ENCODE data around the gene ACAP2. TPM values are rescaled to one million over a fixed set of nuclear protein-coding genes. Genes with fewer than 3 reads are reported as not detected.
A peak's percentile ranks its signal among the peaks of the same experiment; 100 is the strongest.

ACAP2 gene
- polyA plus RNA-seq, 3 donors = 41.5 to 96.5 (median 71.6) TPM

- 95% methylated on average over 8 of the region's 11 CpGs for WGBS (ENCODE audit: insufficient coverage)
- H3K27me3 Mint-ChIP-seq (ENCODE audit: low read depth in 3 of 3) = peaks cover 0 to 4% (median 3%) of the 10 kb centered on the region in 3 donors
- intact Hi-C loops (cut with micrococcal nuclease) = loop anchor here in 1 of 2 donors (10.0 kb wide), 1 partner anchor 145 kb away; no protein-coding TSS in a partner anchor
Measured at GRCh38 chr3:195249858-195250464, 192.9 kb downstream of the ACAP2 start.

DNA sequence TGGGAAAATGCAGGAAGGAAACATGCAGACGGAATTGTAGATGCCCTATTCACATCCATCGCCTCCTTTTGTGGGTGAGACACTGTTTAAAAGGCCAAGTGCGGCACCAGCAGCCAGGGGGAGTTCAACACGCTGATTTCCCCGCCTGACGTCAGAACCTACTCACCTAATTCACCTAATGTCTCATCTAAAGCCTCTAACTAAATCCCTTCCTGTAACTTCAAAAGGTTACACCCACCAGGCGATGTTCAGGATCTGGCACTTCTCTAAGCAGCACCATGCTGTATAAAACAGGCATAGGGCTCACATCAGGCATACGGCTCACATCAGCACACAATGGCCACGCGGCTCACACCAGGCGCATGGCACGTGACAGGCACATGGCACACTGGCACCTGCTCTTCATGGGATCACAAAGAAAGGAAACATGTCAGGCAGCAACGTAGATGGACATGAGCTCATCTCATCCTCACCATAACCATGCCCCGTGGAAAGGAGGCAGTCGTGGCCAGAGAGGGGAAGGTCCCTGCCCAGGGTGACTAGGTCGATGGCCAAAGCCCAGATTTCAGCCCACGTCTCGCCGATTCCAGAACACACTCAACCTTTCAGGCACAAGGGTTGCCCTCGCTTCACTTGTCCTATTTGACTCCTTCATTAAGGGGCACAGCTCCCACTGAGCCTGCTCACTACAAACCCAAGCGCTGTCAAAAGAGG, 193.6 kb downstream of the ACAP2 start:
- no peak for DNase-seq
- Histone ChIP-seq H2AFZ (ENCODE audit: insufficient read depth, low read depth, low read length, poor library complexity, severe bottlenecking) (no peak overlapping the region), H3K4me1 (ENCODE audit: control insufficient read depth in 1 of 2, insufficient read depth in 2 of 2, low read length in 2 of 2) (no peaks in the 10 kb centered on the region), H3K36me3 (replicated peaks in 1 of 2; ENCODE audit: control insufficient read depth in 1 of 2, insufficient read depth in 2 of 2, low read length in 2 of 2) (peaks cover 0 to 16% of the 10 kb centered on the region in 2 donors), H3K79me2 (ENCODE audit: insufficient read depth, low read length) (peaks cover under 1% of the 10 kb centered on the region), H3K27me3 (ENCODE audit: control insufficient read depth in 2 of 2, insufficient read depth in 2 of 2, low read length in 2 of 2) (no peaks in the 10 kb centered on the region), H3K27ac (ENCODE audit: low read depth in 1 of 2, low read length in 2 of 2) (no peak overlapping the region), H3K4me2 (replicated peaks; ENCODE audit: extremely low read depth, low read length, poor library complexity, severe bottlenecking) (no peak overlapping the region), H4K20me1 (ENCODE audit: insufficient read depth, low read length) (peaks cover 8% of the 10 kb centered on the region), H3K4me3 (replicated peaks in 1 of 3; ENCODE audit: low read depth in 2 of 3, low read length in 3 of 3) (no peak overlapping the region), H3K9me3 (replicated peaks in 1 of 2; ENCODE audit: control insufficient read depth in 1 of 2, insufficient read depth in 1 of 2, low read length in 2 of 2) (no peaks in the 10 kb centered on the region), H3K9ac (ENCODE audit: insufficient read depth, low read length, poor library complexity, severe bottlenecking) (no peak overlapping the region)
- Mint-ChIP-seq H3K4me1 (peaks cover 9% of the 10 kb centered on the region), H3K9me3 (peaks cover 0 to 3% (median 0%) of the 10 kb centered on the region in 7 donors), H3K36me3 (peaks cover 12 to 32% of the 10 kb centered on the region in 2 donors), H3K27me3 (ENCODE audit: low read depth in 3 of 3) (peaks cover 0 to 4% (median 3%) of the 10 kb centered on the region in 3 donors), H3K27ac (no peak overlapping the region), H3K4me3 (no peak overlapping the region)
- TF ChIP-seq, protein P1, sequence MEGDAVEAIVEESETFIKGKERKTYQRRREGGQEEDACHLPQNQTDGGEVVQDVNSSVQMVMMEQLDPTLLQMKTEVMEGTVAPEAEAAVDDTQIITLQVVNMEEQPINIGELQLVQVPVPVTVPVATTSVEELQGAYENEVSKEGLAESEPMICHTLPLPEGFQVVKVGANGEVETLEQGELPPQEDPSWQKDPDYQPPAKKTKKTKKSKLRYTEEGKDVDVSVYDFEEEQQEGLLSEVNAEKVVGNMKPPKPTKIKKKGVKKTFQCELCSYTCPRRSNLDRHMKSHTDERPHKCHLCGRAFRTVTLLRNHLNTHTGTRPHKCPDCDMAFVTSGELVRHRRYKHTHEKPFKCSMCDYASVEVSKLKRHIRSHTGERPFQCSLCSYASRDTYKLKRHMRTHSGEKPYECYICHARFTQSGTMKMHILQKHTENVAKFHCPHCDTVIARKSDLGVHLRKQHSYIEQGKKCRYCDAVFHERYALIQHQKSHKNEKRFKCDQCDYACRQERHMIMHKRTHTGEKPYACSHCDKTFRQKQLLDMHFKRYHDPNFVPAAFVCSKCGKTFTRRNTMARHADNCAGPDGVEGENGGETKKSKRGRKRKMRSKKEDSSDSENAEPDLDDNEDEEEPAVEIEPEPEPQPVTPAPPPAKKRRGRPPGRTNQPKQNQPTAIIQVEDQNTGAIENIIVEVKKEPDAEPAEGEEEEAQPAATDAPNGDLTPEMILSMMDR (IDR thresholded peaks at IDR 0.05) = no peak
- intact Hi-C loops (cut with micrococcal nuclease) = no loop called here
- 96% methylated on average over 20 of the region's 21 CpGs for WGBS (ENCODE audit: insufficient coverage)

More at GRCh38 chr3:195249858-195250464, 192.9 kb downstream of the ACAP2 start:
- Histone ChIP-seq H4K20me1 (ENCODE audit: insufficient read depth, low read length) (peaks cover 8% of the 10 kb centered on the region), H3K4me1 (ENCODE audit: control insufficient read depth in 1 of 2, insufficient read depth in 2 of 2, low read length in 2 of 2) (no peaks in the 10 kb centered on the region), H3K36me3 (replicated peaks in 1 of 2; ENCODE audit: control insufficient read depth in 1 of 2, insufficient read depth in 2 of 2, low read length in 2 of 2) (peaks cover 0 to 16% of the 10 kb centered on the region in 2 donors), H3K9ac (ENCODE audit: insufficient read depth, low read length, poor library complexity, severe bottlenecking) (no peak overlapping the region), H3K4me3 (replicated peaks in 1 of 3; ENCODE audit: low read depth in 2 of 3, low read length in 3 of 3) (no peak overlapping the region), H3K27me3 (ENCODE audit: control insufficient read depth in 2 of 2, insufficient read depth in 2 of 2, low read length in 2 of 2) (no peaks in the 10 kb centered on the region), H3K9me3 (replicated peaks in 1 of 2; ENCODE audit: control insufficient read depth in 1 of 2, insufficient read depth in 1 of 2, low read length in 2 of 2) (no peaks in the 10 kb centered on the region), H3K4me2 (replicated peaks; ENCODE audit: extremely low read depth, low read length, poor library complexity, severe bottlenecking) (no peak overlapping the region), H3K27ac (ENCODE audit: low read depth in 1 of 2, low read length in 2 of 2) (no peak overlapping the region), H3K79me2 (ENCODE audit: insufficient read depth, low read length) (peaks cover 5% of the 10 kb centered on the region), H2AFZ (ENCODE audit: insufficient read depth, low read depth, low read length, poor library complexity, severe bottlenecking) (no peak overlapping the region)
- TF ChIP-seq, protein P1 (IDR thresholded peaks at IDR 0.05) = no peak
- peaks cover 14 to 35% of the 10 kb centered on the region in 2 donors for H3K36me3 Mint-ChIP-seq
- peaks cover 9% of the 10 kb centered on the region for H3K4me1 Mint-ChIP-seq
- H3K4me3 Mint-ChIP-seq = no peak overlapping the region
- peak overlapping the region in 1 of 7 donors; percentile 31 for H3K27ac Mint-ChIP-seq
- no peak for DNase-seq
- H3K9me3 Mint-ChIP-seq = peaks cover 0 to 3% (median 0%) of the 10 kb centered on the region in 7 donors
